IMR-90 (cell line): ENCODE results near the gene NLGN3. TPM values are rescaled to one million over a fixed set of nuclear protein-coding genes. Genes with fewer than 3 reads are reported as not detected.

ENCODE experiments used
- ATAC-seq: fragments of 200-7000 bp; cut with Tn5 transposase; 2 replicates; pipeline ENCODE4 v1.9.1; 2020; ENCODE audit warnings: low read depth, mild to moderate bottlenecking, moderate library complexity
- BruUV-seq: library from RNA; stranded (reverse); fragments of 400-500 nt; replicated peaks from 2 replicates; lab custom pipeline; 2021; lab: Mats Ljungman, UMichigan
- CTCF ChIA-PET: fragments of 300-600 bp; formaldehyde crosslinking; extraction: SDS; loops from one replicate; lab custom pipeline; 2021; ENCODE audit warnings: antibody characterized with exemption; lab: Yijun Ruan, JAX
- POLR2A ChIA-PET: fragments of 300-600 bp; sonication (Branson Sonifier 250); formaldehyde crosslinking; loops from one replicate; lab custom pipeline; 2022; ENCODE audit warnings: antibody characterized with exemption; ENCODE audit not compliant: unreplicated experiment; lab: Charles Lee
- DNase-seq: peaks from one replicate; pipeline ENCODE4 v3.0.0; 2013
- H2AFZ ChIP-seq: replicated peaks from 2 replicates; pipeline ENCODE3; 2013; ENCODE audit warnings: low read length, mild to moderate bottlenecking; ENCODE audit not compliant: poor library complexity
- H2AK5ac ChIP-seq: 2 replicates; pipeline ENCODE4 v1.6.1; 2013; ENCODE audit warnings: low read depth, low read length, inconsistent platforms
- H2AK9ac ChIP-seq: replicated peaks from 2 replicates; pipeline ENCODE3; 2013; ENCODE audit warnings: mild to moderate bottlenecking, low read depth, low read length, moderate library complexity; ENCODE audit not compliant: poor library complexity
- H2BK120ac ChIP-seq: 2 replicates; pipeline ENCODE4 v1.6.1; 2013; ENCODE audit warnings: low read depth, low read length, inconsistent platforms
- H2BK15ac ChIP-seq: 3 replicates; pipeline ENCODE4 v1.6.1; 2013; ENCODE audit warnings: low read depth, low read length, inconsistent platforms
- H2BK20ac ChIP-seq: 2 replicates; pipeline ENCODE4 v1.6.1; 2013; ENCODE audit warnings: low read depth, mild to moderate bottlenecking, inconsistent platforms, low read length, moderate library complexity
- H2BK5ac ChIP-seq: 2 replicates; pipeline ENCODE4 v1.6.1; 2013; ENCODE audit warnings: mild to moderate bottlenecking, low read depth, low read length, inconsistent platforms; ENCODE audit not compliant: poor library complexity, severe bottlenecking
- H3K14ac ChIP-seq: replicated peaks from 2 replicates; pipeline ENCODE4 v1.6.1; 2013; ENCODE audit warnings: low read depth, low read length, inconsistent platforms
- H3K18ac ChIP-seq: 2 replicates; pipeline ENCODE4 v1.6.1; 2013; ENCODE audit warnings: low read depth, low read length, control low read depth
- H3K23ac ChIP-seq: 2 replicates; pipeline ENCODE4 v1.6.1; 2013; ENCODE audit warnings: low read depth, low read length, inconsistent platforms
- H3K27ac ChIP-seq: 2 replicates; pipeline ENCODE4 v1.5.1; 2013; ENCODE audit warnings: mild to moderate bottlenecking, control low read depth, low read length; ENCODE audit not compliant: insufficient read depth
- H3K27me3 ChIP-seq: 2 replicates; pipeline ENCODE4 v1.6.1; 2013; ENCODE audit warnings: low read length; ENCODE audit not compliant: control insufficient read depth, insufficient read depth
- H3K36me3 ChIP-seq: 2 replicates; pipeline ENCODE4 v1.6.1; 2013; ENCODE audit warnings: low read length, mixed read lengths; ENCODE audit not compliant: control insufficient read depth, insufficient read depth
- H3K4ac ChIP-seq: 2 replicates; pipeline ENCODE4 v1.6.1; 2013; ENCODE audit warnings: low read depth, low read length, inconsistent platforms
- H3K4me1 ChIP-seq: 2 replicates; pipeline ENCODE4 v1.6.1; 2013; ENCODE audit warnings: low read length, mixed read lengths; ENCODE audit not compliant: control insufficient read depth, insufficient read depth
- H3K4me2 ChIP-seq: 2 replicates; pipeline ENCODE4 v1.6.1; 2013; ENCODE audit warnings: low read depth, mild to moderate bottlenecking, control low read depth, low read length, moderate library complexity
- H3K4me3 ChIP-seq: 2 replicates; pipeline ENCODE4 v1.5.1; 2013; ENCODE audit warnings: low read depth, mild to moderate bottlenecking, control low read depth, low read length, moderate library complexity; ENCODE audit not compliant: insufficient read depth
- H3K56ac ChIP-seq: 2 replicates; pipeline ENCODE4 v1.6.1; 2013; ENCODE audit warnings: low read length, inconsistent platforms; ENCODE audit not compliant: insufficient read depth; ENCODE audit errors: extremely low read depth
- H3K79me1 ChIP-seq, 2 experiments: 2 replicates each; pipeline ENCODE4 v1.6.1; 2013; ENCODE audit warnings: low read length in 2 of 2, inconsistent platforms in 1 of 2, low read depth in 1 of 2
- H3K9ac ChIP-seq: 2 replicates; pipeline ENCODE4 v1.6.1; 2013; ENCODE audit warnings: low read depth, low read length, control low read depth
- H3K9me1 ChIP-seq: 2 replicates; pipeline ENCODE4 v1.6.1; 2013; ENCODE audit warnings: low read length, inconsistent platforms; ENCODE audit not compliant: insufficient read depth
- H3K9me3 ChIP-seq: 2 replicates; pipeline ENCODE4 v1.6.1; 2013; ENCODE audit warnings: low read length; ENCODE audit not compliant: control insufficient read depth, insufficient read depth
- H4K20me1 ChIP-seq: 2 replicates; pipeline ENCODE4 v1.6.1; 2013; ENCODE audit warnings: low read length, inconsistent platforms; ENCODE audit not compliant: insufficient read depth
- H4K5ac ChIP-seq: 2 replicates; pipeline ENCODE4 v1.6.1; 2013; ENCODE audit warnings: mild to moderate bottlenecking, low read depth, low read length, control low read depth
- H4K8ac ChIP-seq, 2 experiments: 2 replicates each; pipeline ENCODE4 v1.6.1; 2013; ENCODE audit warnings: low read depth in 2 of 2, low read length in 2 of 2, control low read depth in 1 of 2, inconsistent platforms in 1 of 2
- H4K91ac ChIP-seq: 2 replicates; pipeline ENCODE4 v1.6.1; 2013; ENCODE audit warnings: low read depth, low read length, inconsistent platforms; ENCODE audit not compliant: insufficient read depth
- BHLHE40 ChIP-seq: fragments of 150-350 bp; IDR thresholded peaks from 2 replicates; pipeline ENCODE4 v1.6.1; 2016; ENCODE audit warnings: mild to moderate bottlenecking, low read depth, low read length
- CEBPB ChIP-seq: IDR thresholded peaks from 2 replicates; pipeline ENCODE4 v1.6.1; 2012; ENCODE audit warnings: low read depth, low read length, improper control_type of control experiment
- POLR2A ChIP-seq: IDR thresholded peaks from 2 replicates; pipeline ENCODE4 v1.6.1; 2012; ENCODE audit warnings: mild to moderate bottlenecking, low read depth, low read length
- RCOR1 ChIP-seq: IDR thresholded peaks from 2 replicates; pipeline ENCODE4 v1.6.1; 2012; ENCODE audit warnings: mild to moderate bottlenecking, low read length, improper control_type of control experiment; ENCODE audit not compliant: insufficient replicate concordance
- SMC3 ChIP-seq: fragments of 150-350 bp; IDR thresholded peaks from 2 replicates; pipeline ENCODE4 v1.6.1; 2016; ENCODE audit warnings: low read depth, mild to moderate bottlenecking, antibody characterized with exemption, low read length, moderate library complexity
- WGBS, 2 experiments: methylation state at CpG; one replicate each; pipeline versions ENCODE4 v1.1.5 to v1.1.7; 2013; ENCODE audit warnings: missing lambda C conversion rate in 2 of 2; ENCODE audit not compliant: insufficient read length in 1 of 2; ENCODE audit errors: extremely low coverage in 2 of 2; 5-methylcytosine and 5-hydroxymethylcytosine counted together
- dilution Hi-C: fragments of 300-500 bp; cut with HindIII; formaldehyde crosslinking; loops from one replicate; pipeline ENCODE4 v1.14.3; 2018; ENCODE audit warnings: low sequenced_read_pairs; ENCODE audit not compliant: unreplicated experiment
- in situ Hi-C: fragments of 300-500 bp; cut with MboI; formaldehyde crosslinking; loops from 3 replicates; pipeline ENCODE4 v1.14.3; 2019; ENCODE audit warnings: low sequenced_read_pairs, inconsistent platforms, mixed read lengths
- intact Hi-C: fragments of 100-400 bp; cut with micrococcal nuclease; formaldehyde crosslinking; loops from 2 replicates; pipeline ENCODE4 v1.10.0; 2022
- polyA plus RNA-seq, 3 experiments: library from polyadenylated mRNA; depleted of rRNA; stranded (reverse); fragments of >200 nt; gene quantifications; 2 replicates each; pipeline ENCODE4 v1.2.3, GENCODE V29; 2012; ENCODE audit warnings: low replicate concordance in 1 of 3
- total RNA-seq: library from RNA; depleted of rRNA; stranded (reverse); fragments of >200 nt; gene quantifications from 2 replicates; pipeline ENCODE4 v1.2.3, GENCODE V29; 2012

The NLGN3 gene
- total and polyA plus RNA-seq, 2 of the 4 experiments (the other 2 are of a cell fraction) = 0.18 to 0.39 TPM

DNA sequence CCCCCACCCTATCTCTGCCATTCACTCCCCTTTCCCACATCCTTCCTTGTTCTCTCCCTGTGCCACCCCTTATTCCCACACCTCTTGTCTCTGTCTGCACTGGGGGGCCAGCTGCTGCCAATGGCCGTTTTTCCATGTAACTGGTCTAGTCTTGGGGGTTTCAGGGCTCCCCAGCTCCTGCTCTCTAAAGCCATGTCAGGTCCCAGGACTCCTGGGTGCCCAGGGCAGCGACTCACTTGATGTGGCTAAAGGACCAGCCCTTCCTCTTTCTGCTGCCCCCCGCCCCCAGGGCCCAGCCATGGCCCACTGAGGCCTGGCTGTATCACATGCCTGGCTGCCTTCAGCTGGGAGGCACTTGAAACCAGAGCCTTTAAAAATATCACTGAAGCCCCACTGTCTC is 10.0 kb downstream of the NLGN3 start:
- no peak overlapping the region for H3K18ac ChIP-seq

More for the DNA sequence above, 10.0 kb downstream of the NLGN3 start:
- TF ChIP-seq POLR2A (no peak), SMC3 (no peak), CEBPB (no peak), RCOR1 (no peak), BHLHE40 (no peak)
- in situ Hi-C loops (no loop called here), dilution Hi-C loops (no loop called here), intact Hi-C loops (no loop called here)
- Histone ChIP-seq H3K36me3 (no peaks in the 10 kb centered on the region), H2BK20ac (no peak overlapping the region), H3K4ac (no peak overlapping the region), H3K14ac (no peak overlapping the region), H3K4me3 (no peak overlapping the region), H3K9ac (no peak overlapping the region), H2AK9ac (no peak overlapping the region), H4K91ac (no peak overlapping the region), H3K27ac (no peak overlapping the region), H2BK15ac (no peak overlapping the region), H2BK5ac (no peak overlapping the region), H3K23ac (no peak overlapping the region), H3K79me1 (no peaks in the 10 kb centered on the region), H3K9me1 (no peaks in the 10 kb centered on the region), H2AK5ac (no peak overlapping the region), H4K8ac (no peak overlapping the region), H3K27me3 (peaks cover 10% of the 10 kb centered on the region; the same call in 1 of the 2 replicates), H3K4me2 (no peak overlapping the region), H3K56ac (no peak overlapping the region), H2AFZ (no peak overlapping the region), H3K4me1 (no peaks in the 10 kb centered on the region), H3K9me3 (no peaks in the 10 kb centered on the region), H2BK120ac (no peak overlapping the region), H4K5ac (no peak overlapping the region), H4K20me1 (no peaks in the 10 kb centered on the region)
- no TSS peak for BruUV-seq
- ChIA-PET POLR2A (no interaction called here), CTCF (no interaction called here)
- ATAC-seq = no peak
- no peak for DNase-seq
- WGBS, 2 experiments = no CpG with 5 or more reads among the region's 3 CpGs
